NCI-H526 (cell line): ENCODE data around the gene SCG5.

Source experiments
- DNase-seq, 2 experiments: peaks; one replicate each; lab custom pipeline; 2025; lab: John Stamatoyannopoulos, UW

The SCG5 gene

GRCh38 chr15:32723171-32723948 is 81.8 kb downstream of the SCG5 start:
- no peak for DNase-seq

- DNase-seq, result no peak
These were observed 88.3 kb downstream of the SCG5 start for GRCh38 chr15:32729700-32730395.

GRCh38 chr15:32730677-32731654 is 89.5 kb downstream of the SCG5 start:
- no peak for DNase-seq

GRCh38 chr15:32732574-32733157 is 91.2 kb downstream of the SCG5 start:
- DNase-seq, result no peak

- no peak for DNase-seq
These were observed 91.8 kb downstream of the SCG5 start for GRCh38 chr15:32733281-32733680.

GRCh38 chr15:32735989-32736700 is 94.6 kb downstream of the SCG5 start:
- DNase-seq, result no peak

- no peak for DNase-seq
These were observed 95.2 kb downstream of the SCG5 start for GRCh38 chr15:32736701-32737061.

- no peak for DNase-seq
These were observed 95.8 kb downstream of the SCG5 start for GRCh38 chr15:32737304-32737703.

- no peak for DNase-seq
These were observed 97.2 kb downstream of the SCG5 start for GRCh38 chr15:32738666-32739065.

- DNase-seq, result no peak
These were observed 98.1 kb downstream of the SCG5 start for GRCh38 chr15:32739522-32740063.

- no peak for DNase-seq
These were observed 102.1 kb downstream of the SCG5 start for GRCh38 chr15:32743411-32744140.

GRCh38 chr15:32746116-32746857 is 104.8 kb downstream of the SCG5 start:
- DNase-seq, result no peak
